ENCODE measurements around the gene PSENEN. TPM values are rescaled to one million over a fixed set of nuclear protein-coding genes. Genes with fewer than 3 reads are reported as not detected.
A peak's percentile ranks its signal among the peaks of the same experiment; 100 is the strongest.

PSENEN gene
- total and polyA plus RNA-seq, 2 of the 8 experiments (the other 6 are each of a cell fraction or from before 2014, with no cell fraction given), result 66.7 to 75.3 TPM

DNA sequence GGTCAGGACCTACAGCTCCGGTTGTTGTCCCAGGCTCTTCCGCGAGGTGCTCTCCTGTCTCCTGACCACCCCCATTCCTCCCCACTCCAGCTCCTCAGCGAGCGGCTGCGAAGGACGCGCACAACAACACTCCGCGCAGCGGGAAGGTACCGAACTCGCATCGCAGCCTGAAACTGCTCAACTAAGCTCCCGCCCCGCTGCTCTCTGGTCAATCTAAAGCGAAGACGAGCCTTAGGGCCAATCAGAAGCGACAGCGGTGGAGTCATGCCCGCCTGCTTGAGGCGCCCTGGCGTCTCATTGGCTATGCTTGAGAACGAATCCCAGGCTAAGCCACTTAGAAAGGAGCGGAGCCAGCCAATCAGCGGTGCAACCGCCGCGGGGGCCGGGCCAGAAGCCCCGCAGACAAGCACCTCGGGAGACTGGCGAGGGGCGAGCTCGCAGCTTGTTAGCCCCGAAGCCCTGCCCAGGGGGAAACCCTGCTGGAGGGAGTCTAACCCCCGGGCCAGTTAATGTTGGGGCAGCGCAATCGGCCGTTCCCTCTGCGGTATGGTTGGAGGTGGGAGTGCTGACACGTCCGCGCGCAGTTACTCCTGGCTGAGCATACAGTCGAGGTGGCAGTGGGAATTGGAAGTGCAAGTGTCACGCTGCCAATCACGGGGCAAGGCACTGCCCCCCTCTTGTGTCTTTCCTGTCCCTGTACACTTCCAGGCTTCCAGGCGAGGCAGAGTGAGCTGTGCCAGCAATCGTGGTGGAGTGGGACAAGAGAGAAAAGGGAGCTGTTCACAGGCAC is 43.0 kb upstream of the PSENEN start (continued):
- TF ChIP-seq SP4 (IDR thresholded peaks at IDR 0.05; ENCODE audit: low read length) (peak; percentile 82; the same call in 1 of the 2 replicates), MAX (IDR thresholded peaks at IDR 0.05) (peak; percentile 16; the same call in 1 of the 2 replicates), GABPA (IDR thresholded peaks at IDR 0.05; ENCODE audit: borderline replicate concordance, insufficient read depth, low read length) (0 out of 2 replicates have a peak, but pooled peaks have one; percentile 2), POLR2AphosphoS5 (IDR thresholded peaks at IDR 0.05; ENCODE audit: low read depth, low read length) (no peak; the same call in 1 of the 2 replicates)
- TF ChIP-seq, protein P1, sequence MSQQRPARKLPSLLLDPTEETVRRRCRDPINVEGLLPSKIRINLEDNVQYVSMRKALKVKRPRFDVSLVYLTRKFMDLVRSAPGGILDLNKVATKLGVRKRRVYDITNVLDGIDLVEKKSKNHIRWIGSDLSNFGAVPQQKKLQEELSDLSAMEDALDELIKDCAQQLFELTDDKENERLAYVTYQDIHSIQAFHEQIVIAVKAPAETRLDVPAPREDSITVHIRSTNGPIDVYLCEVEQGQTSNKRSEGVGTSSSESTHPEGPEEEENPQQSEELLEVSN (IDR thresholded peaks at IDR 0.05), result peak; percentile 32; the same call in 1 of the 2 replicates

Measured in H1 (cell line).